GM20000 (cell line): ENCODE results near the gene SH3PXD2A.

Source experiments
- DNase-seq: peaks from one replicate; pipeline ENCODE4 v3.0.0; 2012; ENCODE audit warnings: low spot score
- TF ChIP-seq, protein P1 (sequence below): IDR thresholded peaks from 2 replicates; pipeline ENCODE4 v1.5.1; 2012; ENCODE audit warnings: mild to moderate bottlenecking, control low read depth; ENCODE audit errors: extremely low read depth, missing control alignments

The SH3PXD2A gene

DNA sequence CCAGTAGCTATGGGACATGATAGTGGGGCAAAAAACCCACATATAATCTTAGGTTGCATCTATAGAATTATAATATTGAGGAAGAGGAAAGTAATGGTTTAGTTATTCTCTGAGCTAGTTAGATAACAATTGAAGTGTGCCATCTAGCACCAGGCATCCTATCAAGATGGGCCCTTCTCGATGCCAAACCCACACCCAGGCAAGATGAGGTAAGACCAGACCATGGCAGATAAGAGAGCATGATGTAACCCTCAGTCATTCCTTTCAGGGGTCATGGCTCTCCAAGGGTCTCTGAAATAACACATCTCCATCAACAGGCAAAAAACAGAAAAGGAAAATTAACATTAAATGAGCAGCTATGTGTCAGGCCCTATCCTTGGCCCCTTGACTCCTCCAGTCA lies 128.7 kb downstream of the SH3PXD2A start:
- TF ChIP-seq, protein P1, sequence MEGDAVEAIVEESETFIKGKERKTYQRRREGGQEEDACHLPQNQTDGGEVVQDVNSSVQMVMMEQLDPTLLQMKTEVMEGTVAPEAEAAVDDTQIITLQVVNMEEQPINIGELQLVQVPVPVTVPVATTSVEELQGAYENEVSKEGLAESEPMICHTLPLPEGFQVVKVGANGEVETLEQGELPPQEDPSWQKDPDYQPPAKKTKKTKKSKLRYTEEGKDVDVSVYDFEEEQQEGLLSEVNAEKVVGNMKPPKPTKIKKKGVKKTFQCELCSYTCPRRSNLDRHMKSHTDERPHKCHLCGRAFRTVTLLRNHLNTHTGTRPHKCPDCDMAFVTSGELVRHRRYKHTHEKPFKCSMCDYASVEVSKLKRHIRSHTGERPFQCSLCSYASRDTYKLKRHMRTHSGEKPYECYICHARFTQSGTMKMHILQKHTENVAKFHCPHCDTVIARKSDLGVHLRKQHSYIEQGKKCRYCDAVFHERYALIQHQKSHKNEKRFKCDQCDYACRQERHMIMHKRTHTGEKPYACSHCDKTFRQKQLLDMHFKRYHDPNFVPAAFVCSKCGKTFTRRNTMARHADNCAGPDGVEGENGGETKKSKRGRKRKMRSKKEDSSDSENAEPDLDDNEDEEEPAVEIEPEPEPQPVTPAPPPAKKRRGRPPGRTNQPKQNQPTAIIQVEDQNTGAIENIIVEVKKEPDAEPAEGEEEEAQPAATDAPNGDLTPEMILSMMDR = no peak
- no peak for DNase-seq

DNA sequence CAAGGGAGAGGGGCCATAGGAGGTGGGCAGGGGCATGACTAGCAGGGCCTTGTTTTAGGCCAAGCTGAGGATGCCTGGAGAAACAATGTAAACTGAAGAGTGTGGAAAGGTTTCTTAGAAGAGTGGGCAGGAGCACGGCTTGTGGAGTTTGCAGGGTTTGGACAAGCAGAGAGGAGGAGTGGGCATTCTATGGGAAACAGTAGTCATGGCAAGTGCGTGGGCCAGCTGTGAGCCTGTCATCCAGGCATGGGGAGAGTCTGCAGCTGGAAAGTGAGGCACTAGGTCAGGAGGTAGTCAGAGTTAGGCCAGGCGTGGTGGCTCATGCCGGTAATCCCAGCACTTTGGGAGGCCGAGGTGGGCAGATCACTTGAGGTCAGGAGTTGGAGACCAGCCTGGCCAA lies 130.1 kb downstream of the SH3PXD2A start:
- TF ChIP-seq, protein P1 = no peak
- DNase-seq = no peak

DNA sequence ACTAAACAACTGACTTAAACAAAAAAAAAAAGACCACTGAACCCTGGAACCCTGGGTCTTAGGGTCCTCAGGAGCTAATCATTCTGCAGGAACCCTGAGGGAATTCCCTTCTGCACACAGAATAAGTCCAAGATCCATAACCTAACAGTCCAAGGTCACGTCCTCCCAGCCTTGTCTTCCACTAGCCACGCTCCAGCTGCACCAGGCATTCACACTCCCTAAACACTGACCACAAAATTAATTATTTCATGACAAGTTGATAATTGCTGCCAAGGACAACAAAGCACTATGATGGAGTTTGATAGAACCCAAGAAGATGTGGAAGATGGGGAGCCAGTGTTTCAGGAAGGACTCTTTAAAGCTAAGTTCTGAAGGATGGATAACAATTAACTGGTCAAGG lies 130.6 kb downstream of the SH3PXD2A start:
- DNase-seq = no peak
- TF ChIP-seq, protein P1 = no peak

DNA sequence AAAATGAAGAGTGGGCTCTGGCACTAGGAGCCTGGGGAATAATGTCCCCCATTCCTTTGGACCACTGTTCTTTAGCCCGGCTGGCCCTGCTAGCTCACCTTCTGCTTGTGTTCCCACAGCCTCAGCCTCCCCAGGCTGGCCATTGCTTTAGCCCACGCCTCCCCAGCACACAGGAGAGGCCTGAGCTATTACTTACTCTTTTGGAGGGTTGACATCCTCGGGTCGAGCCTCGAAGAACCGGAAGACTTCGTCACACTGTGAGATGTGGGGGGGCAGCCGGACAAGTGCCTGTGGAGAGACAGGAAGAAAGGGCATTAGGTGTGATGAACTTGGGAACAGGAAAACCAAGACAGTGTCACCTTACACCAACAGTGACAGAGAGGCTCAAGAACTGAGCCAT lies 131.3 kb downstream of the SH3PXD2A start:
- TF ChIP-seq, protein P1 = no peak
- no peak for DNase-seq

DNA sequence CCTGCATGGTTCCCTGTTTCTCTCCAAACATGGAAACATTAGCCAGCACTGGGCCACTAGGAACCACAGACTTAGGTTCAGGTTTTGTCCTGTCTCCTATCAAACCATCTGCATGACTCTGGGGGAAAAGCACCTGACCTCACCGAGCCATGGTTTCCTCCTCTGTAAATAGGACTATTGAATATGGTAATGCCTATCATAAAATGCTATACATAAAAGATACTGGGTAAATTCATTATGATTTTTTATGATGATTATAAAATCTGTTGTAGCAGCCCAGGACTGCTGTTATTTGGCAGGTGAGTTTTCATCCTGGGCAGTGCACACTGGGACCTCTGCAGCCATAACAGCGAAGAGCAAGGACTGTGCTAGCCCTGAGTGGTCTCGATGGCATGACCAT lies 131.8 kb downstream of the SH3PXD2A start:
- TF ChIP-seq, protein P1 = no peak
- no peak for DNase-seq

DNA sequence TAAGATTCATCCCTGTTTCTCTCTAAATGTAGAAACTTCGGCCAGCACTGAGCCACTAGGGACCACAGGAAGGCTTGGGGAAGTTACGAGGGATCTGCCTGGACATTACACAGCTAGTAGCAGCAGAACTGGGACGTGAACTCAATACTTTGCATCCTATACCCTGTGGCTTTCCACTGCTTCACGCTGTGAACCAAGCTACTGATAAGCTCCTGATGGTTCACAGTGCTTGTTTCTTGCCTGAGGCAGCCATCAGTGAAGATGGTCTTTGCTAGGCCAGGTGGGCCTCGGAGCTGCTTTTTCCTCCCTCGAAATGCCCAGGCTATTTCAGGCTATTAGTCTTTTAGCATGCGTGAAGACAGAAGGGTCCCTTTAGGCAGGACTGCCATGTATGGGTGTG lies 132.7 kb downstream of the SH3PXD2A start:
- DNase-seq = no peak
- TF ChIP-seq, protein P1 = no peak

DNA sequence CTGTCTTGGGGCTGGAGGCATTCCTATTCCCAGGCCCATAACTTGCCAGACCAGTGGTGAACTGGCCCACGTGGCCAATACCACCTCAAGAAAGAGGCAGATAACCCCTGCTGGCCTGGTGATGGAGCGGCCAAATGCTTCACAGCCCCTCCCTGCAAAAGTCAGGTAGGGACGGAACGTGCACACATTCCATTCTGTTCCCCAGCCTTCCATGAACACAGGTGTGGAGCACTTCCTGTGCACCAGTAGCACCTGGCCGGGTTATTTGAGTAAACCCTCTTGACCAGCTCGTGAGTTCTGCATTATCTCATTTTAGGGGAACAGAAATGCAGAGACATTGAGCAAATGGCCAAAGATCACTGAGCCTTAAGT lies 134.4 kb downstream of the SH3PXD2A start:
- DNase-seq = no peak
- TF ChIP-seq, protein P1 = no peak
